HG02610 (cell line): Measurements from ENCODE around the gene HEATR5B.

Experiments
- ATAC-seq: cut with Tn5 transposase; IDR thresholded peaks from one replicate; pipeline ENCODE4 v1.9.1; 2021; ENCODE audit warnings: mild to moderate bottlenecking, moderate library complexity; ENCODE audit not compliant: unreplicated experiment

HEATR5B gene

DNA sequence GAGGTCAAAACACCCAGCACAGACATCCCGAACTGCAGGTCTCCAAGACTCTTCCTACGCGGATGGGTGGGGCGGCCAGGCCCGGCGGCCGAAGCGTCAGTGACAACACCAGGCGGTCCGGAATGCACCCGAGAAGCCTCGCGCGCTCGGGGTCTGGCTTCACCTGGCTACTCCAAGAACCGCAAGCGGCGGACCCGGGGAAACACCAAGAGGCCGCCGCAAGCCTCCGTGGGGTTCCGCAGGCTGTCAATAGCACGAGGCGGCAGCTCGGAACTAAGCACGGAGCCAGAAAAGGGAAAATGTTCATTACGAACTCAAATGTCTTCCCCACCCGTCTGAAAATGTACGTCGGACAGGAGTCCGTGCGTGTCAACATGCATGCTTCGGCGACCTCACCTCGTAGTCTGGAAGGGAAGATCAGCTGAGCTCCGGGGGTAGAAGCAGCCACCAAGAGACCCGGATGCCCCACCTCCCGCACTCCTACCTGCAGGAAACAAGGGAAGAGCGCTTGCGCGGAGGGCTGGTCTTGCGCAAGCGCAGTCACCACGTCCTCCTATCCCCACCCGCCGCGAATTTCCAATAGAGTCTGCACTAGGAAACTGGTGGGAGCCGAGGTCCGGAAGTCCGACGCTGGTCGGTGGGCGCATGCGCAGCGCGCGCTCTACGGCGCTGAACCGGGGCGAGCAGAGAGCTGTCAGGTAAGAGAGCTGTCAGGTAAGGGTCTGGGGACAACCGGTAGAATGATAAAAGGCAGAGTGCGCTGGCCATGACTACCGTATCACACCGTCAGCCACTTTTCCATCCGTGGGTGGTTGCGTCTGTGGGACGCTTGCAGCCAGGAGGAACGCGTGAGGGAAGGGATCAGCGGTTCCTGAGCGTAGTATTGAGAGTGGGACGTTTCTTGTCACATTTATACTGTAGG lies at the start of gene HEATR5B, which contains the start of gene GPATCH11:
HEATR5B (minus strand) TSS at position 500 of the 922 bp plus-strand sequence. CDS start 958 bp downstream, outside the sequence.
GPATCH11 (plus strand) TSS at position 646 of the 922 bp plus-strand sequence. CDS start 3,864 bp downstream, outside the sequence.
- ATAC-seq = peak; percentile 86

DNA sequence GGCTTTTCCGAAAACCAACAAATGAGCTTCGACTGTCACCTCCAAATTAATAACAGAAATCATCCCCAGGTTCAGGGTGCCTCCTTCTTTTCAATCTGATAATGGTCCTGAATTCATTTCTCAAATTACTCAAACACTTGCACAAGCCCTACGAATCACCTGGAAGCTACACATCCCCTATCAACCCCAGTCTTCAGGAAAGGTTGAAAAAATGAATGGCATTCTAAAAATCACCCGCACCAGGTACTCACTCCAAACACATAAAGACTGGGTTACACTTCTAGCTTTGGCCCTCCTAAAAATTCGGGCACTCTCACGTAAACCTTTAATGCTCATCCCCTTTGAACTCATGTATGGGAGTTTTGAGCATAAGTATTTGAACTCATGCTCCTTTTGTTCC lies 48.7 kb upstream of the HEATR5B start:
- ATAC-seq = no peak

DNA sequence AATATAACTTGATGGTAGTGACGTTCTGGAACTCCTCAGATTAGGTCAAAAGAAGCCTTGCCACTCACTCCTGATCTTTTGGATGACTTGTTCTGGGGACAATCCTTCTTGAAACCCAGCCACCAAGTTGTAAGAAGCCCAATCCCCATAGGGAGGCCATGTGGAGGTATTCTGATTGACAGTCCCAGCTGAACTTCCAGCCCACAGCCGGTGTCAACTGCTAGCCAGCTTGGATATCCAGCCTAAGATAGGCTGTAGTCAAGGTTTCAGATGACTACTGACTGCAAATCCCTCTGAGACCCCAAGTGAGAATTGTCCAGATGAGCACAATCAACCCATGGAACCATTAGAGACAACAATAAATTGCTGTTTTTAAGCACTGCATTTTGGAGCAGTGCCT lies 41.2 kb upstream of the HEATR5B start:
- ATAC-seq = no peak

DNA sequence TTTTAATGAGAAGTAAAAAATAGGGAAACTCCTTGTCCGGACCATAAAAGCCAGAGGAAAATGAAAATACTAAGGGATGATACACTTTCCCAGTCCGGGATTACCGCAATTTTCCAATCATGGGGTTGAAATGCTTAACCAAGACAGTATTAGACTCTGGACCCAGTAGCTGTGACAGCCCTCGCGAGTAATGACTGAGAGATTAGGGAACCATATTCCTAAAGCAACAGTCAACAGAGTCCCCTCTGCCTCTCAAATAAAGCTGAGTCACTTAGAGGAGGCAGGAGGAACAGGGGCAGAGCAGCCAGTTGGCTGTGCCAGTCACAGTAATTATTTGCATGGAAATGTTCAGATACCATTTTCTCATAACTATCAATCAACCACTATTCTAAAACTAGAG lies 35.0 kb upstream of the HEATR5B start:
- ATAC-seq = no peak

DNA sequence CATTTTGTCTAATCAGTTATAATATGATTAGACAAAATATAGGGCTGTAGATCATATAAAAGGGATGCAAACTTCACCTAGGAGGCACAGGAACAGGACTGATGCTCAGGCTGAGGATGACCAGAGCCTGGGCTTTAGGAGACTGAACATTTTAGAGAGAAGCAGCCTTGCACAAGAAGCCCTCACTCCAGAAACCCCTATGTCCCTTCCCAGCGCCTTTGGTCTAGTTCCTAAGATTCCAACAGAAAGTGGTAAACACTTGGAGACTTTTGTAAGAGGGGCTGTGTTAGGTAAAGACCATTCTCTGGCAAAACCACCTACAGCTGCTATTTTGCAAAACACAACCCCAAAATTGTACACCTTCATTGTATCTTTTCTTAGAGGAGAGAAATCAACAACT lies 33.4 kb upstream of the HEATR5B start:
- ATAC-seq = no peak

DNA sequence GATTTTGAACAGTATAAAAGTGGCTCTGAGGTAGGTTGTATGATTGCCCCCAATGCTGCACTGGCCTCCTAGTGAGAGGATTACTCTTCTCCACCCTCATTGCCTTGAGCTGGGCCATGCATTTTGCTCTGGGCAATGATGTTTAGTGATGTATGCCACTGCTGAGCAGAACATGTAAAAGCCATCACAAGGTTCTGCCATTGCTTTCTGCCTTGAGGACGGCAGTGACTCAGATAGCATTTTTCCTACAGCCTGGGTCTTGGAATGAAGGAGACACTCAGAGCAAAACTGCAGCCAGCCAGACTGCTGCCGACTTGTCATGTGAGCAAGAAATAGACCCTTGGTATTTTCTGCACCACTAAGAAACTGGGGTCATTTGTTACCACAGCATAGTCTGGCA lies 27.8 kb upstream of the HEATR5B start:
- ATAC-seq = no peak

DNA sequence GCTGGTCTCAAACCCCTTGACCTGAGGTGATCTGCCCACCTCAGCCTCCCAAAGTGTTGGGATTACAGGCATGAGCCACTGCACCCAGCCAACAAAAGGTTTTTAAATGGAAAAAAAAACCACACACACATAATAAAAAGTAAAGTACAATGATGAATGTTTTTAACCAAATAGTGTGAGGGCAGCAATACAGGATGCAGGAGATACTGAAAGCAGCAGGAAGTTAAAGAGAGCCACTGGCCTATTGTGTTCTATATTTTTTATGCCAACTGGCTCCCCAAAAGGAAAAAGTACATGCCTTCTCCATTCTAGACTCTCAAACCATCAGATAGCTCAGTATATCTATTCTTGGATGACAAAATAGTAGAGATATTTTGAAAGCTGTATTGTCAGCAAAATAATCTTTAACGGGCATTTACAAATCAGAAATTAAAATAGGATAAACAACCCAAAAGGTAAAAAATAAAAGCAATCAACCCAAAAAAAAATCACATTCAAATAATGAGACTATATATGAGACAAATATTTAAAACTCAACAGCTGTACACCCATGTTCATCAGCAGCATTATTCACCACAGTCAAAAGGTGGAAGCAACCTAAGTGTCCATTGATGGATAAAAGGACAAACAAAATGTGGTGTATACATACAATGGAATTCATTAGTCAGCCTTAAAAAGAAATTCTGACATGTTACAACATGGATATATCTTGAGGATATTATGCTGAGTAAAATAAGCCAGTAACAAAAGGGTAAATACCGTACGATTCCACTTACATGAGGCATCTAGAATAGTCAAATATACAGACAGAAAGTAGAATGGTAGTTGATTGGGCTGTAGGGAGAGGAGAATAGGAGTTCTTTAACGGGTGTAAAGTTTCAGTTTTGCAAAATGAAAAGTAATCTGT lies 26.4 kb upstream of the HEATR5B start:
- no peak for ATAC-seq

DNA sequence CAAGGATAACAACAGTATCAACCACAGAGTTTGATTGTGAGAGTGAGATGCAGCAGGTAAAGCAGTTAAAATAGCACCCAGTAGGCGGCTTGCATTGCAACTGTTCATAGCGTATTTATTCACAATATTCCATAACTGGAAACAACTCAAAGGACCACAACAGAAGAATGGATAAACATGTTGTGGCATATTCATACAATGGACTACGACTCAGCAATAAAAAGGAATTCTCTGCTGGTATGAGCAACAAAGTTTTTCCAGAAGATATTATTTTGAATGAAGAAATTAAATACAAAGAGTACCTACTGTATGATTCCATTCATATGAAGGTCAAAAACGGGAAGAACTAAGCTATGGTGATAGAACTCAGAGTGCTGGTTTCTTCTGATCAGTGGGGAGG lies 25.4 kb upstream of the HEATR5B start:
- ATAC-seq = no peak

DNA sequence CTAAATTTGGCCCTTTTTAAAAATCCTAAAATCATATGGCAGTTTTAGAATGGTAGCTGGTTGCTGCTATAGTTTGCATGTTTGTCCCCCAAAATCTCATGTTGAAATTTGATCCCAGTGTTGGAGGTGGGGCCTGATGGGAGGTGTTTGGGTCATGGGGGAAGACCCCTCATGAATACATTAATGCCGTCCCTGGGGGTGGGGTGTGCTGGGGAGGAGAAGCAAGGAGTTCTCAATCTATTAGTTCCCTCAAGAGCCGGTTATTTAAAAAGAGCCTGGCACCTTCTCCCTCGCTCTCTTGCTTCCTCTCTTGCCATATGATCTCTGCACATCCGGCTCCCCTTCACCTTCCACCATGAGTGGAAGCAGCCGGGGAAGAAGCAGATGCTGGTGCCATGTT lies 21.0 kb upstream of the HEATR5B start:
- ATAC-seq = no peak

DNA sequence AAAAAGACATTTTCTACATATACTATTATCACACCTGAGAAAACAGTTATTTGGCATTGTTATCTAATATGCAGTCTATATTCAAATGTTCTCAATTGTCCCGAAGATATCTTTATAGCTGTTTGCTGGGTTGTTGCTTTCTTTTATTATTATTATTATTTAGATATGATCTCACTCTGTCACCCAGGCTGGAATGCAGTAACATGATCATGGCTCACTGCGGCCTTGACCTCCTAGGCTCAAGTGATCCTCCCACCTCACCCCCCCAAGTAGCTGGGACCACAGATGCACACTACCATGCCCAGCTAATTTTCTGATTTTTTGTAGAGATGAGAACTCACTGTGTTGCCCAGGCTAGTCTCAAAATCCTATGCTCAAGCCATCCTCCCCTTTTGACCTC lies 20.0 kb upstream of the HEATR5B start:
- no peak for ATAC-seq

DNA sequence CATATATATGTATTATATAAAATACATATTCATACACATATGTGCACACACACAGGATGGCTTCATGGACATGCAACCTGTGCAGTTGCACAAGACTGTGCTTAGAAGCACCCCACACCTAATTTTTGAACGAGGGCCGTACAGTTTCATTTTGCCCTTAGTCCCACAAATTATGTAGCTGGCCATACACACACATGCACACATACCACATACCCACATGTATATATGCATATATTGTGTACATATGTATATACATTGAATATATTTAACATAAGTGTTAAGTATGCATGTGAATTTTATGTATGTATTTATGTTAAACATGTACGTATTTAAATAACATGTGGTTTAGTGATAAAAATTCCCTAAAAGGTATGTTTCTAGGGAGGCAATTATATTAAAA lies 18.4 kb upstream of the HEATR5B start:
- ATAC-seq = no peak

DNA sequence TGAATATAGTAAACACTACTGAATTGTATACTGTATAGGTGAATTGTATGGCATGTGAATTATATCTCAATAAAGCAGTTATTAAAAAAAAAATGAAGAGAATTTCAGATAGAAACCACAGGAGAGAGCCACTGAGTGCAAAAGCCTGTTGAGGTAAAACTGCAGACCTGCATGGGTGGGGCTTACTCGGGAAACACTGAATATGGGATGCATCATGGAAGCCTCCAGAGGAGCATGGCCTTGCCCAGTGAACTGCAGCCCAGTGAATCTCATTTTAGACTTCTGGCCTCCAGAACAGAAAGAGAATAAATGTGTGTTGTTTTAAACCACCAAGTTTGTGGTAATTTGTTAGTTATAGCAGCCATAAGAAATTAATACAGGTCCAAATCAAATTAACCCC lies 15.9 kb upstream of the HEATR5B start:
- ATAC-seq = no peak

DNA sequence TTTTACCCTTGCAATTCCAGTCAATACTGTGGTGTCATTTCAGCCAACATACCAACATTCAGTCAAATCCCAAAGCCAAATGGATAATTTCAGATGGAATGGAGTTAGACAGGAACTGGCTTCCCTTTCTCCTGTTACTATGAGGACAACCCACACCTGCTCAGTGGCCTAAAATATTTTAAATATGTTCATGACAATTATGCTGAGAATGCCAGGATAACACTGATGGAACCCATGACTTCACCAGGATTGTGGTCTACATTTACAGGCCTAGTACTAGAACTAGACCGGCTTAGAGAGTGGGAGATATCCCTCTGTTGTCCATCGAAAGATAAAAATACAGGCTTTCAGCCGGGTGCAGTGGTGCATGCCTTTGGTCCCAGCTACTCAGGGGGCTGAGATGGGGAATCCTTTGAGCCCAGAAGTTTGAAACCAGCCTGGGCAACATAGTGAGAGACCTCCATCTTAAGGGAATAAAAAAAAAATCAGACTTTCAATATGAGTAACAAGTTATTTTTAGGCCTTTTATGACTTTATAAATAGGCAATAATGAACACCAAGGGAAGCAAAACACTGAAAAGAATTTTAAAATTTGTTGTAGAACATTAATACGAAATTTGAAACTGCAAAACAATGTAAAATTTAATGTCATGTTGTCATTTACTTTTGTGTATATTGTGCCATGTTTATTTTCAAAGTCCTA lies 14.4 kb upstream of the HEATR5B start:
- no peak for ATAC-seq

DNA sequence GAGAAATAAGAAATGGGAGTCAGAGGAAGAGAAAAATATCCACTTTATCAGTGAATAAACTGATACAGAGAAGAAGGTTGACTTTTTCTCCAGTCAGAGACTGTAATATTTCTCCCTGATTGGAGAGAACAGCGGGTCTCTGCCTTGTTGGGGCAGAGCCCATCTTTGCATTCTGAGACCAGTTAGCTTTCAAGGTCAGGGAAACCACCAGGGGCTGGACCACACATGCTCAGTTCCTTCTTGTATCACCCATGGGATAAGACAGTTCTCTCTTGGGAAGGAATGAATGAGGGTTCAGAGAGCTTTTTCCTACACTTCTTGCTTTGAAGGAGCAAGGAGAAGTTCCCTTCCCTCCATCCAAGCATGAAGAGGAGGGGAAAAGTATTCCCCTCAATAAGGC lies 12.4 kb upstream of the HEATR5B start:
- ATAC-seq = no peak

DNA sequence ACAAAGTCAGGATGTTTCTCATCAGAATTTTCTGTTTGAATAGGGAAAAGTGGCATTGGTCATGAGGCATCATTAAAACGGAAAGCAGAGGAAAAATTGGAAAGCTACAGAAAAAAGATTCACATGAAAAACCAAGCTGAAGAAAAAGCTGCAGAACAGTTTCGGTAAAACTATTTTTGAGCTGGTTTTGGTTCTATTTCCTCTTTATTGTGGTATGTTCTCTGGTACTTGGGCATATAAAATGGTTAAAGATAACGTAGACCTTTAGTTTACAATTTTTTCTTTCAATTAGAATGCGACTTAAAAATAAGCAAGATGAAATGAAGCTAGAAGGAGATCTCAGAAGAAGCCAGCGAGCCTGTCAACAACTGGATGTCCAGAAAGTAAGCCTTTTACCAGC lies 7.7 kb upstream of the HEATR5B start:
- no peak for ATAC-seq

DNA sequence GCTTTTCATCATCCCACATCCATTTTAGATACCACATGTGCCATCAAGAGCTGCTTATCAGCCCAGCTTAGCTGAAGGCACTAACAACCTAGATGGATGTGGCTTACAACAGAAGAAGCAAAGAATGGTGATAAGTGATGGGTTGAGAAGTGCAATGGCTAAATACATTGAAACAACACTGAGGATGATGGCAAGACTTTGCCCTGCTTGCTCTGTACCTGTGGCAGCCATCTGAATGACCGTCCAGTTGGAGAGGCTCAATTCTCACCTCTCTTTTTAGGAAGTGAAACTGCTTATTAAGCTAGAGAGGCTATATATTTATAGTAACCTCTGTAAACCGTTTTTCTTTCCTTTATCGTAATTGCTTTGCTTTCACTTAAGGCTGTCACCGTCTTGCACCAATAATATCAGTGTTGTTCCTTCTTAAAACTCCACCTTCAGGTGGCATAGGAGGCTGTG lies 5.9 kb upstream of the HEATR5B start:
- ATAC-seq = peak; percentile 81

DNA sequence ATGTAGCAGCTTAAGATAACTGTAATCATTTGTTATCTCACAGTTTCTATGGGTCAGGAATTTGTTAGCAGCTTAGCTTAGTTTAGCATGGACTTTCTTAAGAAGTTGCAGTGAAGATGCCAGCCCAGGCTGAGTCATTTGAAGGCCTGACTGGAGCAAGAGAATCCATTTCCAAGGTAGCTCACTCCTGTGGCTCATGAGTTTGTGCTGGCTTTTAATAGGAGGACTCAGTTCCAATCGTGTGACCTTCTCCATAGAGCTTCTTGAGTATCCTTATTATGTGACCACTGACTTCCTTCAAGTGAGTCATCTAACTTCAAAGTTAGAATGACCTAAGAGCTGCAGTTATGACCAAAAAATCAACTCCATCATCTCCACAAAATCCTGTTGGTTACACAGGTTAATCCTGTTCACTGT lies 1.6 kb upstream of the HEATR5B start:
- ATAC-seq = no peak

DNA sequence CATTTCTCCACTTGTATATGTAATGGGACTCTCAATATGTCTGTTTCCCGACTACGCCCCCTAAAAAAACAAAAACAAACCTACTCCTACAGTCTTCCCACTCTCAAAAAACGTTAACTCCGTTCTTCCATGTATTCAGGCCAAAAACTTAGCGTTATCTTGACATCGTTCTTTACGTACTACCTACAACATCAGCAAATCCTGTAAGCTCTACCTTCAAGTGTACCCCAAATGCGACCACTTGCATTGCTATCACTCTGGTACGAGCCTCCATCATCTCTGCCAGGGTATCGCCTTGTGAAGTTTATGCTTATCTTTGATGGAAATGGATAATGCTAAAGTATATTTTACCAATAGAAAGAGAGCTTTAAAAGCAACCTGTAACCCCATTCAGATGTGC lies 625 bp upstream of the HEATR5B start:
- no peak for ATAC-seq

DNA sequence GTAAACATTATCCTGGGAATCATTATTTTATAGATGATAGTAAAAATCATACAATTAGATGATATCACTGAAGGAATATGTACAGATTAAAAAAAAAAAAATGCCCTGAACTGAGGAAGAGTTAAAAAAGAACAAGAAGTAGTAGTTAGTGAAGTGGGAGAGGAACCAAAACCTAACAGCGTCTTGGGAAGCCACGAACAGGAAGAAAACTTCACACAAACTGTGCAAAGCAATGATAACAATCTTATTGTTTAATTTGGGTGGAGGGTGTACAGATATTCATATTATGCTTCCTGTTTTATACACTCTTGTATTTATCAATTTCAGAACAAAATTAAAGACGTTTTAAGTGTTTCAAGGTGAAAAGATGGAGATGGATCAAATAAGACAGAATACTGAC lies 3.5 kb downstream of the HEATR5B start:
- ATAC-seq = no peak

DNA sequence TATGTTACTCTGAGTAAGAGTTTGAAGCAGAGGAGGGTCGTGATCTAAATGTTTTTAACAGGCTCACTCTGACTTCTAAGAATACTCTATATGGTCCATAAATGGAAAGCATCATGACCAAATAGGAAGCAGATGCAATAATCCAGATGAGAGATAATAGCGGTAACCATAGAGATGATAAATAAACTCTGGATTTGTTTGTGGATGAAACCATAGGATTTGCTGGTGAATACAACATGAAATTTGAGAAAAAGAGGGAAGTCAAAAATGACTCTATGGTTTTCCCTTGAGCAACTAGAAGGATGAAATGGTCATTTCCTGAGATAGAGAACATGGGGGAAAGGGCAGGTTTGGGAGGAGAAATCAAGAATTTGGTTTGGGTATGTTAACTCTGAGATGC lies 3.9 kb downstream of the HEATR5B start:
- no peak for ATAC-seq

DNA sequence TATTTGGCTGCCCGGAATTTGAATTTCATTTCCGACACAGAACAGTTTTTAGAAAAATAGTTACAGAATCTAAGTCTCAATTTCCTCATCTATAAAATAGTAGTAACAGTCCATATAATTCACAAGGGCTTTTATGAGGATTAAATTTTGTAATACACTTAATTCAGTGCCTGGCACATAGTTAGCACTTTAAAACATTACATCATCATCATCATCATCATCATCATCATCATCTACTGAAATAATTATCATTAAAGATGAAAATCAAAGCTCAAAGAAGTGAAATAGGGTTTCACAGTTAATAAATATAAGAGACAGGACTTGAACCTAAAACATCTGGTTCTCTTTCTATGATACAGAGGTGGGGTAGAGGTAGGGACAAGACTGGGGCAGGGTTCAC lies 13.2 kb downstream of the HEATR5B start:
- ATAC-seq = no peak
